Measurements from ENCODE around the gene DSCAML1. TPM values are rescaled to one million over a fixed set of nuclear protein-coding genes. Genes with fewer than 3 reads are reported as not detected.

The DSCAML1 gene
- total and polyA plus RNA-seq, 10 of the 15 experiments (the other 5 are each of a cell fraction or from before 2014, with no cell fraction given), result 0.03 to 0.18 (median 0.06) TPM; not detected in 1

GRCh38 chr11:117573326-117573725 lies 223.7 kb downstream of the DSCAML1 start:
- TF ChIP-seq MLLT1 (IDR thresholded peaks at IDR 0.05), result no peak
- no peak for TF ChIP-seq DPF2 (IDR thresholded peaks at IDR 0.05)
- no peak for TF ChIP-seq GATAD2B (conservative IDR thresholded peaks at IDR 0.05; ENCODE audit: low read depth)
- no peak for TF ChIP-seq CUX1 (IDR thresholded peaks at IDR 0.05; ENCODE audit: insufficient replicate concordance, low read depth, low read length)
- TF ChIP-seq ELK1 (IDR thresholded peaks at IDR 0.05; ENCODE audit: low read depth, low read length), result no peak
- no peak for TF ChIP-seq RBBP5 (conservative IDR thresholded peaks at IDR 0.05)
- TF ChIP-seq IRF3 (IDR thresholded peaks at IDR 0.05), result no peak
- no peak for TF ChIP-seq TBL1XR1 (IDR thresholded peaks at IDR 0.05; ENCODE audit: low read depth, low read length)
- no peak for TF ChIP-seq SREBF1 (IDR thresholded peaks at IDR 0.05; ENCODE audit: low read length)
- no peak for TF ChIP-seq POU2F2 (IDR thresholded peaks at IDR 0.05; ENCODE audit: borderline replicate concordance, low read depth, low read length)
- TF ChIP-seq PKNOX1 (IDR thresholded peaks at IDR 0.05), result no peak
- no peak for TF ChIP-seq ATF2 (IDR thresholded peaks at IDR 0.05; ENCODE audit: low read length)
- 22% methylated on average over 8 of the region's 8 CpGs for WGBS (ENCODE audit: insufficient coverage, insufficient replicate concordance, low lambda C conversion rate, missing lambda C conversion rate)

More at GRCh38 chr11:117573326-117573725, 223.7 kb downstream of the DSCAML1 start:
- Histone ChIP-seq H3K9ac (ENCODE audit: control insufficient read depth, insufficient read depth, low read length) (no peak overlapping the region), H3K9me3 (replicated peaks; ENCODE audit: control insufficient read depth, insufficient read depth, low read length) (no peaks in the 10 kb centered on the region), H3K27ac (ENCODE audit: control insufficient read depth, insufficient read depth) (no peak overlapping the region), H3K4me2 (ENCODE audit: control insufficient read depth, insufficient read depth) (no peak overlapping the region), H4K20me1 (ENCODE audit: control insufficient read depth, insufficient read depth) (no peaks in the 10 kb centered on the region), H3K4me3 (no peak overlapping the region), H3K79me2 (ENCODE audit: control insufficient read depth, insufficient read depth, low read length) (no peaks in the 10 kb centered on the region), H3K36me3 (ENCODE audit: control insufficient read depth in 2 of 2, insufficient read depth in 2 of 2, low read length in 1 of 2) (no peaks in the 10 kb centered on the region), H2AFZ (ENCODE audit: control insufficient read depth, low read depth, low read length) (no peak overlapping the region), H3K27me3 (replicated peaks in 1 of 2; ENCODE audit: control insufficient read depth in 2 of 2, insufficient read depth in 2 of 2, low read length in 1 of 2) (peaks cover 0 to 4% of the 10 kb centered on the region in 2 experiments; a peak in 2 of 4 replicates), H3K4me1 (ENCODE audit: control insufficient read depth, insufficient read depth, low read length) (no peaks in the 10 kb centered on the region)
- intact Hi-C loops (cut with micrococcal nuclease; ENCODE audit: unreplicated experiment) (no loop called here), in situ Hi-C loops (cut with MboI) (no loop called here)
- ChIA-PET CTCF (interaction anchor here (1.1 kb wide), 1 partner anchor 48 kb away, joined by 4 read pairs; no protein-coding TSS in a partner anchor), RAD21 (ENCODE audit: unreplicated experiment) (no interaction called here), SMC1A (ENCODE audit: uncharacterized antibody, unreplicated experiment) (interaction anchor here (1.3 kb wide), 1 partner anchor 48 kb away, joined by 3 read pairs; no protein-coding TSS in a partner anchor), POLR2A (no interaction called here)
- no peak for ATAC-seq
- BruUV-seq (replicated peaks), result no TSS peak
- no peak for DNase-seq (ENCODE audit: low read depth, low spot score)
- FAIRE-seq, result no peak

Data from GM12878 (cell line).